Measurements from ENCODE around the gene POU2F3.

The POU2F3 gene

DNA sequence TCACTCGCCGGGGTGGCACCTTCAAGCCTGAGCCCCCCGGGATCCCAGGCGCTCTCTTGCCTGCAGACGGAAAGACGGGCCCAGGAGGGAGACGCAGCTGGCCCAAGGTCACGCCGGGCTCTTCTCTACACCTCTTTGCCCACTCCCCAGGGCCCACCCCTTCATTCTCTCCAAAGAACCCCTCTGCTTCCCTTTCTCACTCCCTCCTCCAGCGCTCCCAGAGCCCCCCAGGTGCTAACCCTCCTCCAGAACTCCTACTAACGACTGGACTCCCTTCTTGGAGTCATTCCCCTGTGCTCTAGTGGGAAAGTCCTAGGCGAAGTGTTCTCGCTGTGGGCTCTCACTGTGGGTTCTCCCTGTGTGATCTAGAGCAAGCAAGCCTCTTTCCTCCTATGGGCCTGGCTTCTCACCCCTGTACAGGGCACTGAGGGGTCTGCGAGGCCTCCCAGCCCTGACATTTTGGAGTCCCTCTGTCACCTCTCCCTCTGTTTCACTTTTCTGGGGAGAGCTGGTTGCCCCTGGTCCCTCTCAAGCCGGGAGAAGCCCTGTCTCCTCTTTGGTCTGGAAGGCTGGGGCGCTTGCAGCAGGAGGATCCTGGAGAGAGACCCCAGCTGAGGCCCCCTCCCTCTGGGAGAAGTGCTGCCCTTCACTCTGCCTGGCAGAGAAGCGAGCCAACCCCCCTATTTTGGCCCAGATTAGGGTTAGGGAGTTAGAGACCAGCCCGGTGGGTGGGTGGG is 28.2 kb upstream of the POU2F3 start:
- DNase-seq: no peak

DNA sequence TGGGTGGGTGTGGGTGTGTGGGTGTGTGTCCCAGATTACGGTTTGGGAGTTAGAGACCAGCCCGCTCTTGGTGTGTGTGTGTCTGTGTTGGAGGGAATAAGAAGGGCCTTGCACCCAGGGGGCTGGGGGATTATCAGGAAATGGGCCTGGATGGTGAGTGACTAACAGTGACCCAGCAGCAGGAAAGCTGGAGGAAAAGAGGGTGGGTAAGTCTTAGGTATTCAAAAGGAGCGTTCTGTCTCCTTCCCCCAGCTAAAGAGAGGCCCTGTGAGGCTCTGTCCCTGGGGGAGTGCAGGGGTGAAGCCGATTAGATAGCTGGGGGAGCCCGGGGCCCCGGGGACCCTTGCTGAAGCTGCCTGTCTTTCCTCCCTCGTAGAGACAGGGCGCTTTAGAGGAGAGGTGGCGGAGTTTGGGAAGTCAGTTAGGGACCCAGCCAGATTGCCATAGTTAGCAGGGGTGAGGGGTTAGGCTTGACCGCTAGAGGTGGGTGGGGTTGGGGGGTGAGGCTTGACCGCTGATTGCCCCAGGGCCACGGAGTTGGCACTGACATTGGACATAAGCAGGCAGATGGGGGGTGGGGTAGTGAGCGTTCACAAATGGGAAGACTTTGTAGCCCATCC is 27.6 kb upstream of the POU2F3 start:
- DNase-seq: no peak

DNA sequence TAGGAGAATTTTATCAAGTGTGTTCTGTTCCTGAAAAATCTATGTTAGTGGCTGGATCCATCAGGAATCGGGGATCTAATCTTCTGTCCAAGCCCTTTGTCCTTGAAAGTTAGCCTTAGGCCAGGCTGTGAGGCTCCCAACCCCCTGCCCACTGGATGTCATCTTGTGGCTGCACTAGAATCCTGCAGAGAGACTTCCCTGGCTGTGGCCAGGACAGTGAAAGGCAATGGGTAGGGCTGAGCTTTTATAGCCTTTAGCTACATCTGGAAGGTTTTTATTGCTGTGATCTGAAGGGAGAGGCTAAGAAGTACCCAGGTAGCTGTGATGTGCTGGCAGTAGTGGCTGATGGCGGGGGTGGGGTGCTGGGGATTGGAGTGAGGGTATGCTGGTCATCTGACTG is 27.0 kb upstream of the POU2F3 start:
- DNase-seq: no peak

DNA sequence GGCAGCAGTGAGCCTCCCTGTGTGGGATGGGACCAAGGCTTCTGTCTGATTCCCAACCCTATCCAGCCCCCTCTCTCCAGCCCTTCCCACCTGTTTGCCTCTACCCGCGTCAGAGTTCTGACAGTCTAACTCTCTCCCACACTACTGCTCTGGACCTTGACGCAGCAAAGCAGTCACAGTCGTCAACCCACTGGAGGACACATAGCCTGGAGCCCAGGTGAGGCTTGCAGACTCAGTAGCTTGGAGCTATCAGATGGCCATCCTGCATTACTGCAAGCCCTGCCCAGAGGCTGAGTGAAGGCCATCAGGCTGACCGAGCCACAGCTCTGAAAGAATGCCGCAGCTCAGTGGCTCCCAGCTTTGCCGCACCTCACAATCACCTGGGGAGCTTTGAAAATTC is 25.4 kb upstream of the POU2F3 start:
- DNase-seq: no peak

DNA sequence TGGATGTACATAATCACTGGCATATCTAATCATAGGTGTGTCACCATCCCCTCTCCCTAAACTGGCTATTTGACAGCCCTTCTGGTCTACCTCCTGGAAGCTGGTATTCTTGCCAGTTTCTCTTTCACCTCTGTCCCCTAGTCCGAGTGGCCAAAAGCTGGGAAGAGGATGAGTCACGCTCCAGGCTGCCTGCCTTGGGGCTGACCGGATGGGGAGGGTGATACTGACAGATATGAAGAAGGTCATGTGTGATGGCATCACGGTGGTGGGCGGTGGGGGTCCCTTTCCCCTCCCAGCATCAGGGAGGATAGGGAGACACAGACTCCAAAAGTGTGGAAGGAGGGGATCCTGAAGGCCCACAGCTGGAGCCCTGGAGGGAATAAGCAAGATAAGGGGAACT is 24.3 kb upstream of the POU2F3 start:
- DNase-seq: no peak

DNA sequence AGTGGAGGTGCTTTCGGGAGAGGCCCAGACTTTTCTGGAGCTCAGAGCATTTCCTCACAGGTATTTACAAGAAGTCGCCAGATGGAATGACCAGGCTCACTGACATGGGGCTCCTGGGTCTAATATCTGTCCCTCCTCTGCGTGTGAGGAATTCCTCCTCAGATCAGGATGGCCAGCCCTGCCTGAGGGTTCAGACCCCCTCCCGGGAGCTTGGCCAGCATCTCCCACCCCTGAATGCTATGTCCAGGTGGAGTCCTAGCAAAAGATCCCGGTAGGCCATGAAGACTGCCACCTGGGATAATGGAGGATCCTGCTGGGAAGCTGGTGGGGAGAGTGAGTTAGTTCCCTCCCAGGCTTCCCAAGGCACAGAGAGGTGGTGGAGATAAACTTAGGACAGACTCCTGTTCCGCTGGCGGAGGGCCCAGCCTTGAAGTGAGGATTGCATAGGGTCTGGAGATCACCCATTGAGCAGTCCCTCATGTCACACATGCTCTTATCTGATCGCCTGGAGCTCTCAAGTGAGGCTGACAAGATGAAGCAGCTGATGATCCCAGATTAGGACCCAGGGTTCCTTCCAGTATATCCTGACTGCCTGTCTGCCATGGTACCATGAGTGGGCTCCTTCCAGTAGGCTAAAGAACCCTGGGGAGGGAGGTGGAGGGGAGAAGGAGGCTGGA is 23.4 kb upstream of the POU2F3 start:
- no peak for DNase-seq

DNA sequence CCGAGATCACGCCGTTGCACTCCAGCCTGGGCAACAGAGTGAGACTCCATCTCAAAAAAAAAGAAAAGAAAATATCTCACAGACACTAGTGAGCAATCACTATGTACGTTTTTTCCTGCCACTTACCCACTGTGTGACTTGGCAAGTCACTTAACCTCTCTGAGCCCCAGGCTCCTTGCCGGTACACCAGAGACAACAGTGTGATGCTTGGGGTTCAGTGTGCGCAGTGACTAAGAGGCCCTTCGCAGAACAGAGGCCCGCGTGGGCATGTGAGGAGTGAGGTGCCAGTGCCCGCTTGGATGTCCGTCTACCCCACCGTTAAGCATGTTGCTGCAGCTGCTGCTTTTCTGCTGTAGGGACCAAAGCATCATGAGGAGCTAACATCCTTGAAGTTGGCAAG is 22.4 kb upstream of the POU2F3 start:
- DNase-seq: no peak

DNA sequence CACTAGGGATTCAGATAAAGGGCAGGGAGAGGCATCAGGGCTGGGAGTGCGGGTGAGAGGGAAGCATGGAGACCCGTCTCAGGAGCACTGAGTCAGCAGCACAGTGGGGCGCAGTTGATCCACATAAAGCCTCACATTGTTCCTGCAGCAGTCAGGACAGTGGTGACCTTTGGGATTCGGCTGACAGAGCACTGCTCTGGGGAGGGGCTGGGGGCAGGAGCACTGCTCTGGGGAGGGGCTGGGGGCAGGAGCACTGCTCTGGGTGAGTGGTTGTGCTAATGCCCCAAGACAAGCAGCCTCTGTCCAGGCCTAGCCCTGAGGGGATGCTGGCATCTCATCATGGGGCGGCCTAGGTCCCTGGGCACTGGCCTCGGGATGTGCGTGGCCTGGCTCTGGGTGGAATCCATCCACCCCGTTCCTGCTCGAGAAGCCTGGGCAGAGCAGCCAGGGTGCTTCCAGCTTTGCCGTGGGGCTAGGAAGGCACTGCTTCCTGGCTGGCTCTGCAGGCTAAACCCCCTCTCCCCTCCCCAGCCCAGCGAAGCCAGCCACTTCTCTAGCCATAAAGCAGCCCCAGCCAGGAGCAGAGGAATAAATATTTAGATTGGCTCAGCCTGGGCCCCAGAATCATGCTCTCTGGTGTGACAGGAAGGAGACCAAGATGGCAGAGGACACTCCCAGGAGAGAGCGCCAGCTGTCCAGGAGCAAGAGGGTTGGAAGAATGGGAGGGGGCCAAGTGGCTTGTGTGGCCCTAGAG is 21.8 kb upstream of the POU2F3 start:
- DNase-seq: no peak

DNA sequence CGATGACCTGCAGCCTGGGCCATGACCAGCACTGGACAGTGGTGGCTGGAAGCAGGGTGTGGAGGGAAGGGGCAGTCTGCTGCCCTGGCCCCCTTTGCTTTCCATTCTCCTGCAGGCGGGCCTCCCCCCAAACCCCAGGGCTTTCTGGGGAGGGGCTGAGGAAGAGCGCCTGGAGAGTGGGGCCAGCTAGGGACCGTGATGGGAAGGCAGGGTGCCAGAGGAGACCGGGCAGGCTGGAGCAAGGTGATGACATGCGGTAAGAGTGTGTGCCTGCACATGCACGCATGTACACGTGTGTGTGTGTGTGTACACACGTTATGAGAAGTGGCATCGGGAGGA is 21.3 kb upstream of the POU2F3 start:
- DNase-seq: no peak

DNA sequence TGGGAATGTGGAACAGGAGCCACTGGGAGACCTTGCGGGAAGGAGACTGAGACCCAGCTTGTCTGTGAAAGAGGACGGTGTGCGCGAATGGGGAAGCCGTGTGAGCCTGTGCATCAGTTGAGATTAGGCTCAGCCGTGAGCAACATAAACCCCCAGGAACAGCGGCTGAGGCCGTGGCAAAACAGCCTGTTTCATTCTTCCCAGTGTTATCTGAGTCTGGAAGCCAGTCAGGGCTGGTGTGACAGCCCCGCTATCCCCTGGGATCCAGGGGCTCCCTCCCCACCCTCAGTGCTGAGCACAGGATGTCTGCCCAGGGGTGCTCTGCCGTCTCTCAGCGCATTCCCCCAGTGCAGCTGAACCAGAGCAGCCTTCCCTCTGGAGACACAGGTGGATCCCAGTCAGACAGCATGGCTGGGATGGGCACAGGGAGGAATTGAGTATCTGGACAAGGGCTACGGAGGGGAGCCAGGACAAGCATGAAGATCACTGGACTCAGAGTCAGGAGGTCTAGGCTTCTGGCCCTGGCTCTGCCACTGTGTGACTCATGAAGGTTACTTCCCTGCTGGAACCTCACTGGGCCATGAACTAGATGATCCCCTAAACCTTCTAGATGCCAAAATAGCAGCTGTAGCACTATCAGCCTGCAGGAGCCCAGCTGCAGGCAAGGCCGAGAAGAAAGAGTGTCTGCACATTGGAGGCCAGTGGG is 20.6 kb upstream of the POU2F3 start:
- no peak for DNase-seq

DNA sequence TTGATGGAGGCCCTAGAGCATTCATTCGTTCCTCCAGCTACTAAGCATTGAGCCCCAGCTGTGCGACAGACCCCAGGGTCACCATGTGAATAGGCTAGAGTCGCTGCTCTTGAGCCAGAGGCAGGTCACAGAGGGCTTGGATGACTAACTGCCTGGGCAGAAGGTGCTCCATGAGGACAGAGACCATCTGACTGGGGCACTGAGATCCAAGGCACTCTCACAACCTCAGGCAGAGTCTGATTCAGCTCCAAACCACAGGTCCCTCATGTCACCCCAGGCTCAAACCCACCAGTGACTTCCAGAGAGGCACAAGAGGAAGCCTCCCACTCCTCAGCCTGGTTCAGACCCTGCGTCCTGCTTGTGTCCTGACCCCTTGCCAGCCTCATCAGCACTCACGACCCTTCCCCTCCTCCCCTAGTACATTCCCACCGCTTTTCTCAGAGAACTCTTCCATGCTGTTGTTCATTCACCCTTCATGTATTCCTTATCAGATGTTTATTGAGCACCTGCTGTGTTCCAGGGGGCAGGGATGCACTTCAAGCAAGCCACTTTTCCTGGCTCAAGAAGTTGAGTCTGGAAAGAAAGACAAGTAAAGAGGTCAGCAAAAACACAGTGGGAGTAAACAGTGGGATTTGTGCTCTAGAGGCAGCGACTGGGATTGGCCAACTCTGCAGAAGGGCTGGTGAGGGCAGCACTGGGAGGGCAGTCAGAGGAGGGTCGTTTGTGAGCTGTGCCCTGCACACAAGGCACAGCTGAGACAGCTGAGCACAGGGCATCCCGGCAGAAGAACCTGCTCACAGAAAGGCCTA is 19.8 kb upstream of the POU2F3 start:
- no peak for DNase-seq

DNA sequence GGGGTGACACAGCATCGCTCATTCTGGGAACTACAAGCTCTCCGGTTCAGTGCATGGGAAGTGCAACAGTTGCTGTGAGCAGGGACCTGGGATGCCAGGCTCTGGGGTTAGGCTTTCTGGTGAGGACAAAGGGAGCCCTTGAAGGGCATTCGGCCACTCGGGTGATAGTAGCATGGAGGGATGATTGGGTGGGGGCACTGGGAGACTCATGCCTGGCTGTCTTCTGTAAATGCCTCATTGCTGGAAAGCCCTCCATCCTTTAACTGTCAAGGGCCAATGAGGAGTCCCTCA is 19.2 kb upstream of the POU2F3 start:
- DNase-seq: no peak

DNA sequence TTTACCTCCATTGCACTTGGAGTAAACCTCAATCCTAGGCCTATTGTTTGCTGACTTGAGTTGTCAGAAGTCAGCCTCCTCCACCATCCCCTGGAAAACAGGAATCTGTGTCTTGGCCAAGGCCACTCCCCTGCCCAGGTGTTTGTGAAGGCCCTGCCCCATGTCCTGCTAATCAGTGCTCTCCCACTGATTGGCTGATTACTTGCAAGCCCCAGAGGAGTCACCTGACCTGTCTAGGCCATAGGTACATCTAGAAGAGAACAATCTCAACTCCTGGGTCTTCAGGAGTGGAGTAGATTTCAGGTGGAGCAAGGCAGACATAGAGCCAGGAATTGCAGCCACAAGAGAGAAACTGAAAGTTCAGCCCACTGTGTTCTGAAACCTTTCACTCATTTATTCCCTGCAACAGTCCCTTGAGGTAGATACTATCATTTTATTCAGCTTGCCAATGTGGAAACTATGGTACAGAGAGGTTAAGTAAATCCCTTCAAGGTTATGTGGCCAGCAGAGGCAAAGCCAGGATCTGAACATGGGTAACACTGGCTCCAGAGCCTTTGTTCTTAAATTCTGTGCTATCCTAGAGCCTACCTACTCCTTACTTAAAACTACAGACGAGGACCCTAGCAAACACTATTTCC is 18.7 kb upstream of the POU2F3 start:
- DNase-seq: no peak

DNA sequence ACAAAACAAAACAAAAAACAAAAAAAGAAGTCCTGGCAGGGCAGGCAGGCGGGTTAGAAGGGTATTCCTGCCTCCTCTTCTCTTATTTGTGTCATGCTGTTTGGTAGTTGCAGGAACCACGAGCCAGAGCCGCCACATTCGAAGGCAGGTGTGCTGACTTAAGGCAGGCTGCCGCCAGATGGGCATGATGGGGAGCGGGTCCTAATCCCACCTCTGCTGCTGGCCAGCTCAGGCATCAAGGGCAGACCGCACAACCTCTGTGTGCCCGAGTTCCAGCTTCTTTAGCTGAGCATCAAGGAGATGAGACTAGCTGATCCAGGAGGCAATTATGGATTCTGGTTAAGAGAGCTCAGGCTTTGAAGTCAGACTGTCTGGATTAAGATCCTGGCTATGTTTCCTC is 17.0 kb upstream of the POU2F3 start:
- no peak for DNase-seq

DNA sequence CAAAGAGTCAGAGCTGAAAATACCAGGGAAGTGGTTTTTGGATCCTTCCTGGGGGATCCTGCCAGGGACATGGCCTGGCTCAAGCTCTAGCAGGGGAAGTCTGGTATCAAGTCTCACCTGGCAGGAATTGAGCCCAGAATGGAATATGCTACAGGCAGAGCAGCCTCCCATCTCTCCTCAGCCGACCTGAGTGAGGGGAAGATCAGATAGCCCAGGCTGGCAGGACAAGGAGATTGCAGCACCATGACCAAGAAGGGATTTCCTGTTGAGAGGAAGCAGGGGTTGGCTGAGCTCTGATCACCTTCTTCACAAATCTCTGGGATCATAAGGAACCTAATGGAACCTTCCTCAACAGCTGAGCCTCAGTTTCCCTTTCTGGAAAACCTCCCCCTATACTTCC is 16.1 kb upstream of the POU2F3 start:
- DNase-seq: no peak

DNA sequence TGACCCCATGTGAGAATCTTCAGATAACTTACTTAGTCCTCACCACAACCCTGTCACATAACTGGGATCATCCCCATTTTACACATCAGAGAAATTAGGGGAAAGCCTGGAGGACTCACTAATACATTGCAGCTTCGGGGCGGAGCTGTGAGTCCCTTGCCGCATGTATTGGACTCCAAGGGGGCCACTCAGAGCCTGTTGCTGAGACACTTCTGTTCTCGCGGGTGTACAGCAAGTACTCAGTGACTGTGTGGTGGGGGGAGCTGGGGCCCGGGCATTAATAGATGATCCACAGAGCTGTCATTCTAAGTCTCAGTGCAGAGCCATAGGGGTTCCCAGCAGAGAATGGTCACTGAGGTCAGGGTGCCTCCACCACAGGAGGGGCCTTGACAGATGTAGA is 15.6 kb upstream of the POU2F3 start:
- DNase-seq: no peak

DNA sequence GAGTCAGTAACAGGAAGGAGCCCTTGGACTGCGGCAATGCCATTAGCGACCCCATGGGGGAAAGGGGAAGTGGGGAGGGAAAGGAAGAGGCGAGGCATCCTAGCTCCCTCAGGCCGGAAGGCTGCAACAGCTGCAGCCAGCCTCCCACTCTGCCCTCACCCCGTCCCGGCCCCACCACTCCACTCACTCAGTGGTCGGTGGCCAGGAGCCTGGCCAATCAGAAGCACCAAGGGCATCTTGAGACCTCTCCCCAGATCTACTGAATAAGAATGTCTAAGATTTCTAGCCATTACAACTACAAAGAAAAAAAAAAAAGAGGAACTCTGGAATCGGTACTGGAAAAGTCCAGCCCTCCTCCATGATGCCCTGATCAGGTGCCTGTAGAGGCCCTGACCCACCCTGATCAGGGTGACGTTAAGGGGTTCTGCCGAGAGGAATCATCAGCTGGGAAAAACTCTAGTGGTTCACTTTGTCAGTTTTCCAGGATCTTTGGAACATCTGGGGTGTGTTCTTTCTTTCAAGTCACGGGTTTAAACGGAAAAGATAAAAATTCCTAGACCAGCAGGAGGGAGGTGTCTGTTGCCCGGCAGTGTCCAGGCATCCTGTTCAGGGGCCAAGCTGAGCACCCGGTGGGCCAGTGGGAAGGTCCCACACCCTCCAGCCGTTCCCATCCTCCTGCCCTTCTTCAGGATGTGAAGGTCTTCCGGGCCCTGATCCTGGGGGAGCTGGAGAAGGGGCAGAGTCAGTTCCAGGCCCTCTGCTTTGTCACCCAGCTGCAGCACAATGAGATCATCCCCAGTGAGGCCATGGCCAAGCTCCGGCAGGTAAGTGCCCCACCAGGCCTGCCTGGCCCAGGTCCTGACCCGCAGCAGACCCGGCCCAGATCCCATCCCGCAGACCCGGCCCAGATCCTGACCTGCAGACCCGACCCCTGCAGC is 14.7 kb upstream of the POU2F3 start:
- DNase-seq: no peak

DNA sequence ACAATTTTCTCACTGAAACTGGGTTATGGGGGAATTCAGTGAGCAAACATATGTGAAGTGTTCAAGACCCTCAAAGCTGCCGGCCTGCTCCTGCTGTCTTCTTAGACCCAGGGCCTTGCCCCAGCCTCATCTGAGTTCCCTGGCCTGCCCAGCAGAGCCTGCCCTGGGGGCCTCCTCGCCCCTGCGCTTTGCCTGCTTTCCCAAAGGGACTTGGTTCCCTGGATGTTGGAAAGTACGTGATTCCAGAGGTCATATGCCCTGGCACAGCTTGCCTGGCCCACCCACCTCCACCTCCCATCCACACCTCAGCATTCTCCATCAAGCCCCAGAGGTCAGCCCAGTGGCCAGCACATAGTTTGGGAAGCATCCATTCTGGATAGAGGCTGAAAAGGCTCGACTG is 13.7 kb upstream of the POU2F3 start:
- DNase-seq: no peak

DNA sequence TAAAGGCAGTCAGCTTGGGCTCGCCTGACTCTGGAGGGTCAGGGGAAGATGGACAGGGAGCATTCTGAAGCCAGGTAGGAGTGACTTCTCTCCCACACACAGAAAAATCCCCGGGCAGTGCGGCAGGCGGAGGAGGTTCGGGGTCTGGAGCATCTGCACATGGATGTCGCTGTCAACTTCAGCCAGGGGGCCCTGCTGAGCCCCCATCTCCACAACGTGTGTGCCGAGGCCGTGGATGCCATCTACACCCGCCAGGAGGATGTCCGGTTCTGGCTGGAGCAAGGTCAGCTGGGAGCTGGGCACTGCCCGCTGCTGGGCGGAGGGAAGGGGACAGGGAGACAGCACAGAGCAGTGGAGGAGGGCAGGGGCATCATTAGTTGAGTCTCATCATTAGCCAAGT is 13.2 kb upstream of the POU2F3 start:
- no peak for DNase-seq

DNA sequence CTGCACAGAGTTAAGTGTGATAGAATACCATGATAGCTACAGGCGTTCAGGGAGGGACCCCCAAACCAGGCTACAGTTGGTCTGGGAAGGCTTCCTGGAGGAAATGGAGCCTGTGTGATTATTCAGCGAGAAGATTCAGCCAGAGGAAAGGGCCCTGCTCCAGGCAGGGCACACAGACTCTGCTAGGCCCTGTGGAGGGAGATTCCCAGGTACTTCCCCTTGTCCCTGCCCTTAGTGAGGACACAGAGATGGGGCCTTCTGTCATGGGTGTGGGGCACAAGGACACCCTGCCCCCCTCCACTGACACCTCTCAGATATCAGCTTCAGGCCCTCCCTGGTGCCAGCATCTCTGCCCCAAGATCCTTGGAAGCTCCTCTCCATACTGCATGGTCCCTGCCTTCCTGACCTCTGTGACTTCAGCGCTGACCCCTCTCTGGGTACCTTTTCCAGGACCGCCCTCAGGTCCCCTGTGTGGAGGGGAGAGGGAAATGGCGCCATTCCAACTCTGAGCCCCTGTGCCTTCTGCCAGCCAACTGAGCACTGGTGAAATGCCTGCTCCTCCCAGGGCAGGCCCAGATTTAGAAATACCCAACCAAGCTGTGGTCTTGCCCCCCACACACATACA is 12.6 kb upstream of the POU2F3 start:
- DNase-seq: no peak

All from NCI-H446 (cell line).